GM19467 (cell line): ENCODE results near the gene AADACL2.
"Not testable (repeated sequence)": the region's sequence is repeated elsewhere in the genome, so short reads cannot be mapped to it uniquely, and the experiment has no call there.

Source experiments
- ATAC-seq: cut with Tn5 transposase; IDR thresholded peaks from one replicate; pipeline ENCODE4 v1.9.1; 2021; ENCODE audit warnings: mild to moderate bottlenecking, moderate library complexity; ENCODE audit not compliant: unreplicated experiment

AADACL2 gene

DNA sequence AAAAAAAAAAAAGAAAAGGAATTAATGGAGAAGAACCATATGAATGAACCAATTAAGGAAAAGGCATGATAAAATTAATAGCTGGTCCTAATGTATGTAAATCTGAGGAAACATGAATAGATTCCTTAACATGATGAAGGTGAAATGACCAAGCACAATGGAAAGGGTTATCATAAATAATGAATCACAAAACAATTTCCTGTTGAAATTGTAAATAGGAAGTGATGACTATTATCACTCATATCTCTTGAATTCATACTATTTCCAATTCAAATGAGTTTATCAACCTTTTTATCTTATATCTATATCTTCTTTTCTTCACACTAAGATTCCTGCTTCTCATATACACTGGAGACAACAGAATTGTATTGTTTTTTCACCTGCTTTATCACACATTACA, 32.0 kb downstream of the AADACL2 start:
- no peak for ATAC-seq

DNA sequence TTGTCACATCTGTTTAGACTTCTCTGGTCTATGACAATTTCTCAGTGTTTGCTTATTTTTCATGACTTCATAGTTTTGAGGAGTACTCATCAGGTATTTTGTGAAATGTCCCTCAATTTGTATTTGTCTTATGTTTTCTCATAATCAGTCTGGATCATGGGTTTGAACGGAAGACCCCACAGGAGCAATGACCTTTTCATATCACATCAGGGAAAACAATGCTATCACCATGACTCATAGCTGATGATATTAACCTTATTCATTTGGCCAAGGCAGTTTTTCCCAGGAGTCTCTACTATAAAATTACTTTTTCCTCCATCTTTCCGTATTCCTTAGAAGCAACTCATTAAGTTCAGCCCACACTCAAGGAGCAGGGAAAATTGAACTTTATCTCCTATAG, 32.7 kb downstream of the AADACL2 start:
- no peak for ATAC-seq

DNA sequence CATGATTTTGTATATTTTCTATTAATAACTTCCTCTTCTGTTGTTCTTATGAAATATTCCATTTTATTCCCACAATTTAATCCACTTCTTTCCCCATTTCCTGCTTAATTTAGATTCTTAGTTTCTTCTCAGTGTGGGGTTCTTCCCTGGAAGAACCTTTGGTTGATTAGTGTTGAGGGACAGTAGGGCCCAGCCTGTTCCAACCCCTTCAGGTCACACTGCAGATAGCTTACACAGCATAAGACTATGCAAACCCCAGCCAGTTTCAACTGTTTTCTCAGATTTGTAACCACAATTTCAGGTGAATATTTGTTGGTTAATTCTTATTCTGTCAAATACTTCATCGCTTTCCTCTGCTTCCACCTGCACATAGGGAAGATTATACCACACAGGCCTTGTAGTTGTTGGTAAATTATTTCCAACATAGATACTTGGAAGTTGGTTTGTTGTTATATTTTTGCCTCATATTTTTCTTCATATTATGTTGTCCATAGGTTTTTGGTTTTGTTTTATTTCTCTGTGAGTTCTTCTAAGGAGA, 34.7 kb downstream of the AADACL2 start:
- no peak for ATAC-seq

DNA sequence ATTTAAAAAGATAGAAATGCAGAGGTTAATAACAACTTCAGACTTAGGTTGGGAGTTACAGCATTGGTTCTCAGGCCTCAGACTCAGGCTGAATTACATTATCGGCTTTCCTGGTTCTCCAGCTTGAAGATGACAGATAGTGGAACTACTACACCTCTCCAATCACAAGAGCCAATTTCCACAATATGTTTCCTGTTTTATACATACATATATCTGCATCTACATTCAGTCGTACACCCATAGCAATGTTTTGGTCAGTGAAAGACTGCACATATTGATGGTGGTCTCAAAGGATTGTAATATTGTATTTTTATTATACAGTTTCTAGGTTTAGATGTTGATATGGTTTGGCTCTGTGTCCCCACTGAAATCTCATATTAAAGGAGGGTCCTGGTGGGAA, 35.4 kb downstream of the AADACL2 start:
- no peak for ATAC-seq

DNA sequence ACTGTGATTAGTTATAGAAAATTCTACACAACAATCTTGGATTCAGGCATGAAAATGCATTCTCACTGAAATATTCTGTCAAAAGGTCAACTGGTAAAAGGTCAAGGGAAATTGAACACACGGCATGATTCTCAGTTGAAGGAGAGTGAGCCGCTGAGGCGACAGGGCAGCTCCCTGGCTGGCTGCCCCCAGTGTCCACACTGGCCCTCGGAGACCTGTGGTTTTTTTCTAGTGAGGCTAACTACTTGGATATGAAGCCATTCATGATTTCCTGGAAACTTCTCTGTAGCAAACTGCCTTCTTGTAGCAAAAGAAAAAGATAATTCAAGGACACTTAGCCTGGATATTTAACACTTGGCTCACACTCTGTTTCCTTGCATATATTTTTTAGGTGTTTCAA, 37.2 kb downstream of the AADACL2 start:
- ATAC-seq = no peak

DNA sequence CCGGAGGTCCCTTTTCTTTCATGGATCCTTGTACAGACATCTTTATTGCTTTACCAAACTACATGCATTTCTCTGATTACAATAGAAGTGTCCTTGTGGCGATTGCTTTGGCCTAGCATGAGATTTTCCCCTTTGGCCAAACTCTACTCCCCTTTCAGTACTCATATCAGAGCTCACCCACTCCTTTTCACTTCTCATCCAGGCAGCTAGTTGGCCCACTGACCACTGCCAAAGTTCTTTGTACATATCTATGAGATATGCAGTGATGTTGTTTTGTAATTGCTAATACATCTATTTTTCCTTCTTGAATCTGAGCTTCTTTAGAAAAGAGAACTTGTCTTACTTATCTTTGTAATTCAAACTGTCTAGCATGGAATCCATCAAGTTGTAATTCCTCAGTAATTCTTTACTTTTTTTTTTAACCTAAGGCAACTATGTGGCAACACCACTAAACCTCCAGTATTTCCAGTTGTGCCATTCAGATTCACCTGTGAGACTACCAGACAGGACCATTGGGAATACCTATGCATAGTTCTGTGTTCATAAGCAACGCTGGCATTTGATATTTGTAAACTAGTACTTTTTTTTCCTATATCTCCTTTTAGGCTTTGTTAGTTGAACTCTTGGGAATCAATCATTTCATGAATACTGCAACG, 39.2 kb downstream of the AADACL2 start:
- no peak for ATAC-seq

DNA sequence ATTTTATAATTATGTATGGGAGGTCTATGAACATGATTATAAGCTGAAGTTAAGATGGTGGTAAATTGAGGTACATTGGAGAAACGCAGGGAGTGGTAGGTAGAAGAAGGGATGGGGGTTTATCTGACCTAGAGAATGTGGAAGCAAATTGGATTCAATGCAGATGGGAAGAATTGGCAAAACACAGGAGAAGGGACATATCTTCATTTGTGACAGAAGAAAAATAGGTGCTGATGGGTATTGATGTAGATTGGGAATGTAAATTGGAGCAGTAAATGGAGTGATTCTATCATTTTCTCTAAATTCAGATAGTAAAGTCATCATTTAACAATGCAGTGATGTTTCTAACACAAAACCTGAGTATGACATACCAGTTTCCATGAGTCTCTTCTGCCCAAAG, 40.5 kb downstream of the AADACL2 start:
- ATAC-seq = no peak

DNA sequence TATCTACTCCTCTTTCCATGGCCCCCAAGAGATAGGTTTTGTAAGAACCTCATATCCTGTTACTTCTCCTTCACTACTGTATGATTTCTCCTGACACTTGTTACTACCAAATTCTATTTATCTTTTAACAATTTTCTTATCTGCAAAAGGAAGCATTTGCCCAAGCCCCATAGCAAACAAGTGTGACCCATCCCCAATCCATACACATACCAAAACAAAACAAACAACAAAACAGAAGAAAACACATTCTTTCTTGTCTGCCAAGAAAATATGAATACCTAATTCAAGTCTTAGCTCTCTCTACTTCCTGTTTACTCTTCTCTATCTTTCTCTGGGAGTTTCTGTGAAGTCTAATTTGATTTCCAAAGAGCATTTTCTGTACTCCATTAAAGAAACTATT, 41.2 kb downstream of the AADACL2 start:
- no peak for ATAC-seq

DNA sequence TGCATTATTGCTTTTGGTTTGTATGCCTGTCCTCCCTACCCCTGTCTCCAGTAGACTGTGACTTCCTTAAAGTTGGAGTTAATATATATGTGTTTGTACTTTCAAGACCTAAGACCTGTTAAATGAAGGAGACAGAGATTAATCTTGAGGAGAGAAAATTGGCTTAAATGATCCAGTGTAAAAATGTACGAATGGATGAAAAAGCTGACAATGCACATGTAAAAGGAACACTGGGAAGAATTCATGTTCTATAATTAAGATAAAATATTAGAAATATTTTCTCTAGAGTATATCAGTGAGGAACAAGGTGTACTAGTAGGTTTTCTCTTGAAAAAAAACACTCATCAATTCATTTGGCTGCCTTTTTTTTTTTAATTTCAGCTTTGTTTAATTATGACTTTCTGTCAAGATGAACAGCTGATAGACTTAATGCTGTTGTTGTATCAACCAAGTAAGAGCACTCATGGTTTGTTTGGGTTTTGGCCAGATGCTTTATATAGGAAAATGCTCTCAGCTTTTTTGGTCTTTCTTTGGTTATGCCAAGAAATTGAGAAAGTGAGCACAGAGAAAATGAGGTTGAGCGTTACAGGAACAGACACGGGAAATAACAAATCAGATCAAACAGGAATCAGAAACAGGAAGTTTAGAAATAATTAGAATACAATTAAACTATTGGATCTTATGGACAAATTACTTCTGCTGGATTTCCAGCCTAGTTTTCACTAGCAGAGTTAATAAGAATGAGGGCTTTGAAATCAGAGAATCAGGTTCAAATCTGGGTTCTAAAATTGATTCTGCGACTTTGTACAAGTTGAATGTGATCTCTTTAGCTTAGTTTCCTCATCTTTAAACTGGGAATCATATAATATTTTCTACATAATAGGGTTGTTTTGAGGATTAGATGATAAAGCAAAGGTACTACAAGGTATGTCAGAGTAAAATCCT, 41.9 kb downstream of the AADACL2 start:
- ATAC-seq = no peak

DNA sequence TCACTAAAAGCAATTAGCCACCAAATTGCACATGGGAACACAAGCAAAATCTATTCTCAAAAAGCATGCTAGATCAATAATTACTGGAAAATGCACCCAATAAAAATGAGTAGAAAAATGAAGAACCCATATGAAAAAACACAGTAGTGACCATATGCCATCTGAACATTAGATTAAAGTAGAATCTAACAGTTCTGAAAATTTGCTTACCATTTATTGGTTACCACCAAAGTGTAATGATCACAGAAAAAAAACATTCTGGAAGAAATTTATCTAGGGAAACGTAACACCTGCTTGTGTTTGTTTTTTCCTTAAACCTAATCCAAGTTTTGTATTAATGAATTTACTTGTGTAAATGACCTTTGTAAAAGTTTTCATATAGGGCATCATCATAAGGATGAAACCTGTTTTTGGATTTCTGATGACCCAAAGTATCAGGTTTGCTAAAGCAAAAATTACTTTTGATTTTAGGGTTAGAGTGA, 42.6 kb downstream of the AADACL2 start:
- no peak for ATAC-seq

DNA sequence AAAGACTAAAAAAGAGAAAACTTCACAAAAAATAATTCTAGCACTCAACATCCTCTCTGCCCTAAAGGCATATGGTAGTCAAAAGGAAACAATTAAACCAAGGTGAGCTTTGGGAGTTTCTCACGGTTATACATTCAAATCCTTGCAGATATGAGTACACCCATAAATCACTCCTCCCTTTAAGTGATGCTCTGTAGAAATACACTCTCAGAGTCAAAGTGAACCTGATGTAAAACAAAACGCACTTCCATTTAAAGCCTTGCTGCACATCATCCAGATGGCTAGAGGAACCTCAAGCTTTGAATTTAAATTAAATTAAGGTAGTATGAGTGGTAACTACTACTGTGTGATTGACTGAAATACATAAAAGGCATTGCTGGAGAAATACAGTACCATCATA, 44.2 kb downstream of the AADACL2 start:
- ATAC-seq = no peak

DNA sequence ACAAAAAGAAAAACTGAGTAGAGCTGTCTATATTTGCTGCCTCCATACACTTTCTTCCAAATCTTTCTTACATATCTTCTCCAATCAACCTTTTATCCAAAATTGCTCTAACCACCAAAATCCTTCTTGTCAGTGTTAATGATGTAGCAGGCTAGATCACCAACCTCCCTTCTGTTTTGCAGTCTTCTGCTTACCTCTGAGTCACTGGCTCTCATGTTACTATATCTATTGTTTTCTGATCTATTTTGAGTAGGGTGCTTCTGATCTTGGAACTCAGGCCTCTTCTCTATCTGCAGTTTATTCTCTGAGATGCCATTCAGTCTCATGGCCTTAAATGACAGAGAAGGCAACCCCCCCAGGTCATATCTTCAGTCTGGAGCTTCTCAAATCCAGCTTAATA, 53.9 kb downstream of the AADACL2 start:
- no peak for ATAC-seq

DNA sequence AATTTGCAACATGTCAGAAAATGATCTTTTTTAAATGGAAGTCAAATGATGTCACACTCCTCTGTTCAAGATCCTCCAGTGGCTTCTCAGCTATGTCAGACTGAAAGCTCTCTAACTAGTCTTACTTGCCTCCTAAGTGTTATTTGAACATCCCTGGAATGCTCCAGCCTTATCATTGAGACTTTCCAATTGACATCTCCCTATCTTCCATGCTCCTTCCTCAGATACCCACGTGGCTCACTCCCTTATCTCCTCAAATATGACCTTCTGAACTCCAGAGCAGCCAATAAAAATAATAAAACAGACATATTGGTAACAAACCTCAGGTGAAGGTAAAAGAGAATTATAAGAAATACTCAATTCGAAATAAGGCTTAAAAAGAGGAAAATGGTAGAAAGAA, 54.7 kb downstream of the AADACL2 start:
- no peak for ATAC-seq

DNA sequence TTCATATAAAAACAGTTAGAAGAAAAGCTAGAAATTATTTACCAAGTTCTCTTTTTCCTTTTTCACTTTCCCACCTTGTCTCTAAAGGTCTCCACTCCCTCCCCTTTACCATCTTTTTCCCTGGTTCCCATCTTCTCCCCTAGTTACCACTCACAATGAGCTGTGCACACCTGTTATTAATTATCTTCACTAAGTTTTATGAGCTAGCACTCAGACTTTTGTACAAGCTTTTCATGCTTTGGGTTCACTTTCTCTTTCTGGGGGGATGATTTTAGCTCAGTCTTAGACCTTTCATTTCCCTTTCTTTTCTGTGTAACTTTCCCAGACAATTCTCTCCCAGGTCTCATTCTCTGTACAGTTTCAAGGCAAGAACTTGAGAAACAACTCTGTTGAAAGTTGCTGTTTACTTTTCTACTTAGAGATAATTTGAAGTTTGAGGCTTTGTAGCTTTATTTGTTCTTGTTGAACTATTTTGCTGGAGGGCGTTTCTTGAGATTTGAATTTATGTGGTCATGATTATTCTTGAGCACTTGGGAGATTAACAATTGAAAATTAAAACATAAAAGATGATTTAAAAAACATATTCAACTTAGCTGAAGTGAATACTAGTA, 56.2 kb downstream of the AADACL2 start:
- no peak for ATAC-seq

DNA sequence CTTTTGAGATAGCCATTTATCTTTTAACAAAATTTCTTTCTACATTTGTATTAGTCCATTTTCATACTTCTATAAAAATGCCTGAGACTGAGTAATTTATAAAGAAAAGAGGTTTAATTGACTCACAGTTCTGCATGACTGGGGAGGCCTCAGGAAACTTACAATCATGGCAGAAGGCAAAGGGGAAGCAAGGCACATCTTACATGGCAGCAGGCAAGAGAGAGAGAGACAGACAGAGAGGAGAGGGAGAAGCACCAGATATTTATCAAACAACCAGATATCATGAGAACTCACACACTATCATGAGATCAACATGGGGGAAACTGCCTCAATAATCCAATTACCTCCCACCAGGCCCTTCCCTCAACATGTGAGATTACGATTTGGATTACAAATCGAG, 57.0 kb downstream of the AADACL2 start:
- not testable (repeated sequence) for ATAC-seq

DNA sequence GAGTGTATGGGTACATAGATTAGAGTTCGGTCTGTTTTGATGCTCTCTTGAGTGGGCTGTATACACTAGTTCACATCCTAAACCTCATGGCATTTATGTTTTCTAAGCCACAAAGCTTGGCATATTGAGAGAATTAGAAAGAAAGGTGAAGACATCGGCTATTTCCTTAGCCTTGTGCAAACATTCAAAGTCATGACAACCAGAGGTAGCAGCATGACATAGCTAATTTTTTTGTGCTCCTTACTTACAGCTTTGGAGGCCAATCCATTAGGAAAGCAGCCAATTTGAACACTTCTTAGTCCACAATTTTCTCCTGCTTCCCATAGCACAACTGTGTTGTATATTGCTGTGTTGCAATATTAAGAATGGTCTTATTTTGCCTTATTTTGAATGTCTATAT, 58.7 kb downstream of the AADACL2 start:
- no peak for ATAC-seq

DNA sequence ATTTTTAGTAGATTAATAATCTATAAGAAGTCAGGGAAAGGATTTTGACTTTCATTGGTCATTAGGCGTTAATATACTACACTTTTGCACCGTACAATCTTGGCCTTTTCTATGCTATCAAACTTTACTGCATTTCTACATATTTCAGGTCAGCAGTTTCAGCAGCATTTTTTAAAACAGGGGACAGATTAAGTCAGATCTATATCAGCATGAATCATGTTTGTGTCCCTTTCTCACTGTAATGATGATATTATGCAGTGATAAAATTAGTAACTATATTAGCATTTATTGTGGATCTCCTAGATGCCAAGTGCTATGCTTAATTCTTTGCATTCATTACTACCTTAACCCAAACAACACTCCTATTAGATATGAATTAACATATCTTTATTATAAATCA, 59.9 kb downstream of the AADACL2 start:
- no peak for ATAC-seq

DNA sequence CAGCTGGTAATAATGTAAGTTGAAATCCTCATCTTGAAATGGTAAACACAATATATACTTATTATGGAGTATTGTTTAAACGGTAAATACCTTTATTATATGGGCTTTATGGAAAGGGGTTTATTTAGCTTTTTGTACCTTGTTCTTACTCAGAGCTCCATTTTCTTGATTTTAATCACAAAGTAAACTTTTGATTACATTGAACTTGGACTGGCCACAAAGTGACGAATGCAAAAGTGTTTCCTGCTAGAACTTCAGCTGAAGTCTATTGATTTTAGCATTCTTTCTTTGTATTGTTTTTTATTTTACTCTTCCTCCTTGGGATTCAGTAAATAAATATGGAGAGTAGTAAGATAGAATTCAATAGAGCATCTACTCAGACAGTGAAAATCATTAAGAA, 60.4 kb downstream of the AADACL2 start:
- ATAC-seq = no peak

DNA sequence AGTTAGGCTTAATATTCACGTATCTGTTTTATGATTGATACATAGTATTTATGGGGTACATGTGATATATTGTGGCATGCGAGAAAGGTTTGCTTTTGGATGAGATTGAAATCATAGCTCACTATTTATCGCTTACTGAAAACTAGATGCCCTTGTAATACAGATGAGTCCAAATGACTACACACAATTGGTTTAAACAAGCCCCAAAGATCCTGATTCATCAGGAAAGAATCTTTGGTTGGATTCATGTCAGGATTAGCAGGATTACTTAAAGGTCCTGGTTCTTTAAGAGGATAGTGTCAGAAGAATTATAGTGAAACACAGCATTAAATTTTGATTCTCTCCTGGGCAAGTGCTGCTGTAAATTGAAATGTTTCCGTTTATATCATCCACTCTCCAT, 61.5 kb downstream of the AADACL2 start:
- no peak for ATAC-seq

DNA sequence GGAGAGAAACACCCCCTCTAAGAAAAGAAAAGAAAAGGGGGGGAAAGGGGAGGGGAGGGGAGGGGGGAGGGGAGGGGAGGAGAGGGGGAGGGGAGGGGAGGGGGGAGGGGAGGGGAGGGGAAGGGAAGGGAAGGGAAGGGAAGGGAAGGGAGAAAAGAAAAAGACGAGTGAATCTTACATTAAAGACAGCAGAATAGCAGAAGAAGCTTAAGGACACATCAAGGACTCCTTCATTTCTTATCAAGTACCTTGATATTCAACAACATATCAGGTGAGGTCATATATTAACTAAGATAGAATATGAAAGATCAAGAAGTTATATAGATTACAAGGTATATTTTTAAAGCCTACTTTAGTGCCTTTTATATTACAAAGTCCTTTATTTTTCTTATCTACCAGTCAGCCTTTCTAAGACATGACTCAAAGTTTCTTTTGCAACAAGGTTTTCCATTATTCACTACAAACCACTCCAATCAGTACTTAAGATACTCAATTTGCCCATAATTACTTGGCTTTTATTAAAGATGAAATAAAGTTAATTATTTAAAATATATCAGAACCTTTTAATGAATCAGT, 62.5 kb downstream of the AADACL2 start:
- no peak for ATAC-seq

DNA sequence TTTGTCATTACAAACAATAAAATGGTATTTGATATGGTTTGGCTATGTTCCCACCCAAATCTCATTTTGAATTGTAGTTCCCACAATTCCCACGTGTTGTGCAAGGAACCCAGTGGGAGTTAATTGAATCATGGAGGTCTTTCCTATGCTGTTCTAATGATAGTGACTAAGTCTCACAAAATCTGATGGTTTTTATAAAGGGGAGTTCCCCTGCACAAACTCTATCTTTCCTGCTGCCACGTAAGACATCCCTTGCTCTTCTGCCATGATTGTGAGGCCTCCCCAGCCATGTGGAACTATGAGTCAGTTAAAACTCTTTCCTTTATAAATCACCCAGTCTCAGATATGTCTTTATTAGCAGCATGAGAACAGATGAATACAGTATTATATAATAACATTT, 64.7 kb downstream of the AADACL2 start:
- ATAC-seq = no peak
